ENCODE measurements around the gene AMN. TPM values are rescaled to one million over a fixed set of nuclear protein-coding genes. Genes with fewer than 3 reads are reported as not detected.

Gene AMN
- total RNA-seq, 5 donors from 2014 or later (not counting 1 experiment from before 2014, with no cell fraction given) = 5.2 to 15.0 (median 8.4) TPM

DNA sequence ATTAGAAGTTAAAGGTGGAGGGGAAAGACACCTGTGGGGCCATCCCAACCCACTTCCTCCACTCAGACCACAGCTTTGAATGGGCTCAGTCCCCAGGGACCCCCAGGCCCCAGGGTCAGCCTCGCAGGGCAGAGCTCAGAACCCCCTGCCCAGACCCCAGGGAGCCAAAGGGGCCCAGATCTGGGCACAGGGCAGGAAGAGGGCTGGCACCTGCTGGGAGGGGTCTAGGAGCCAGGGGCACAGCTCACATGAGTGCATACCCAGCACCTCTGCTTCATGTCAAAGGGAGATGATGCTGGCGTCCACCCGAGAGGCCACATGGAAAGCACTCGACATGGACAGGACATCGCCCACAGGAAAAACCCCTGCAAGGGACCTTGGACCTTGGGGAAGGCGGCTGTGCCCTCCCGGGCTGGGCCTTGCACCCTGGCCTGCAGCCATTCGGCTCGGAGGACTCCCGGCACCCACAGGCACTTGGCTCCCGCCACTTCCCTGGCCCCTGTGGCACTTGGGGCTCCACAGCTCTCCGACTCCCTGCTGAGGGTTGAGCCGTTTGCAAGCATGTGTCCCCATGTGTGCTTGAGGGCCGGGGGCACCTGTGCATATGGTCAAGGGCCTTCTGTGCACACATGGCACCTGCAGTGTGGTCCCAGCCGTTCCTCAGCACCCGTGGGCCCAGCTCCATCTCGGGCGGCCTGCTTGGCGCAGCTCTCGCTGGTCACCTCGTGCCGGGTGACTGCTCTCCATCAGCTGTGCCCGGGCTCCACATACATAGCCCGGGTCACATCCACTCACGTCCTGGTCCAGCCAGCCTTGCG, 7.8 kb upstream of the AMN start:
- POLR2A ChIA-PET = no interaction called here
- 93% methylated on average over 26 of the region's 26 CpGs for WGBS (ENCODE audit: insufficient coverage)
- H3K27ac Mint-ChIP-seq = no peak overlapping the region

DNA sequence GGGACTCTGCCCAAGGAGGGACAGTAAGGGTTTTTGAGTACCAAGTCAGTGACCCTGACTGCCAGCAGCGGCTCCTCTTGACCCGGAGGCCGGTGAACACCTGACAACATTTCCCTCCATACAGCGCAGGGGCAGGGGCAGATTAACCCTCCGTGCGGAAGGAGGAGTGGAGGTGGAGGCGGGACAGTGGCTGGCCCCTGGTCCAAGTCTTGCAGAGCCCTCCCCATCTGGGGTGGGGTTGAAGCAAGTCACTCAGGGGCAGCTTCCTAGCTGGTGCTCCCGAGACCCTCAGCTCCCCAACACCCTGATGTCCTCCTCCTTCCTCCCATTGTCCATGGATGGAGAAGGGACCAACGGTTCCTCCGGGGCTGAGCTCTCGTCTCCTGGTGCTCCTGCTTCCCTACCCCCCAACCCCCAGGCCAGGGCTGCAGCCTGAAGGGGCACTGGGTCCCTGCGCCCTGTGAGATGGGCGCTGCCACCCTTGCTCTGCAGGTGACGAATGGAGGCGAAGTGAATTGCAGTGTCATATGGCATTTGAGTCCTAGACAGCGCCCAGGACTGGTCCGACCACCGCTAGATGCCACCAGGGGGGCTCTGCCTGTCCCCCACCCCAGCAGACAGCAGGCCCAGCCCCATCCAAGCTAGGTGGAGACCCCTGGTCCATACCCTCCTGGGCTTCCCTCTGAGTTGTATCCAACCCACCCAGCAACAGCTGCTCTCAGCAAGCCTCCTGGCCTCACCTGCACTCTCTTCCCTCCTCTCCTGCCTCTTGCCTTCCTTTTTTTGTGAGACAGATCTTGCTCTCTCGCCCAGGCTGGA, 7.0 kb upstream of the AMN start:
- H3K4me1 Mint-ChIP-seq = peaks cover 0 to 5% (median 0%) of the 10 kb centered on the region in 3 donors
- WGBS (ENCODE audit: insufficient coverage) = 93% methylated on average over 5 of the region's 19 CpGs
- peaks cover 6% of the 10 kb centered on the region for H3K36me3 Mint-ChIP-seq
- no peak for ATAC-seq (replicated peaks in 1 of 4)
- Histone ChIP-seq H3K4me3 (ENCODE audit: control insufficient read depth in 1 of 2, extremely low read depth in 1 of 2, low read length in 1 of 2) (no peak overlapping the region), H3K36me3 (ENCODE audit: control insufficient read depth in 2 of 2, extremely low read depth in 1 of 2, insufficient read depth in 1 of 2, low read length in 1 of 2) (peaks cover 5 to 8% of the 10 kb centered on the region in 2 donors), H3K27me3 (replicated peaks in 1 of 2; ENCODE audit: control insufficient read depth in 2 of 2, extremely low read depth in 1 of 2, insufficient read depth in 2 of 2, low read length in 1 of 2) (no peaks in the 10 kb centered on the region), H3K4me1 (ENCODE audit: control insufficient read depth in 1 of 2, extremely low read depth in 1 of 2, insufficient read depth in 2 of 2, low read length in 2 of 2) (peaks cover 0 to 11% of the 10 kb centered on the region in 2 experiments), H3K27ac (ENCODE audit: low read length) (no peak overlapping the region), H3K9me3 (no peaks in the 10 kb centered on the region)
- H3K27me3 Mint-ChIP-seq = no peaks in the 10 kb centered on the region
- ChIA-PET POLR2A (no interaction called here), CTCF (no interaction called here)
- H3K4me3 Mint-ChIP-seq = no peak overlapping the region
- H3K9me3 Mint-ChIP-seq = no peaks in the 10 kb centered on the region
- H3K27ac Mint-ChIP-seq = peak overlapping the region; percentile 21 to 52
- no peak for DNase-seq

More for the DNA sequence above, 7.8 kb upstream of the AMN start:
- H3K27me3 Mint-ChIP-seq = no peaks in the 10 kb centered on the region
- H3K36me3 Mint-ChIP-seq = peaks cover 6% of the 10 kb centered on the region
- no peak for DNase-seq
- ATAC-seq (replicated peaks in 1 of 4) = no peak
- H3K4me3 ChIP-seq (ENCODE audit: control insufficient read depth in 1 of 2, extremely low read depth in 1 of 2, low read length in 1 of 2) = no peak overlapping the region
- H3K9me3 Mint-ChIP-seq = no peaks in the 10 kb centered on the region
- no peaks in the 10 kb centered on the region for H3K9me3 ChIP-seq
- H3K36me3 ChIP-seq (ENCODE audit: control insufficient read depth in 2 of 2, extremely low read depth in 1 of 2, insufficient read depth in 1 of 2, low read length in 1 of 2) = peaks cover 5 to 10% of the 10 kb centered on the region in 2 donors
- CTCF ChIA-PET = interaction anchor here in 1 of 2 donors (0.5 kb wide), 1 partner anchor 362 kb away, joined by 4 read pairs; no protein-coding TSS in a partner anchor
- no peaks in the 10 kb centered on the region for H3K27me3 ChIP-seq (replicated peaks in 1 of 2; ENCODE audit: control insufficient read depth in 2 of 2, extremely low read depth in 1 of 2, insufficient read depth in 2 of 2, low read length in 1 of 2)
- H3K4me1 Mint-ChIP-seq = peaks cover 0 to 5% (median 0%) of the 10 kb centered on the region in 3 donors
- H3K4me1 ChIP-seq (ENCODE audit: control insufficient read depth in 1 of 2, extremely low read depth in 1 of 2, insufficient read depth in 2 of 2, low read length in 2 of 2) = peaks cover 0 to 11% of the 10 kb centered on the region in 2 experiments
- no peak overlapping the region for H3K4me3 Mint-ChIP-seq
- no peak overlapping the region for H3K27ac ChIP-seq (ENCODE audit: low read length)

DNA sequence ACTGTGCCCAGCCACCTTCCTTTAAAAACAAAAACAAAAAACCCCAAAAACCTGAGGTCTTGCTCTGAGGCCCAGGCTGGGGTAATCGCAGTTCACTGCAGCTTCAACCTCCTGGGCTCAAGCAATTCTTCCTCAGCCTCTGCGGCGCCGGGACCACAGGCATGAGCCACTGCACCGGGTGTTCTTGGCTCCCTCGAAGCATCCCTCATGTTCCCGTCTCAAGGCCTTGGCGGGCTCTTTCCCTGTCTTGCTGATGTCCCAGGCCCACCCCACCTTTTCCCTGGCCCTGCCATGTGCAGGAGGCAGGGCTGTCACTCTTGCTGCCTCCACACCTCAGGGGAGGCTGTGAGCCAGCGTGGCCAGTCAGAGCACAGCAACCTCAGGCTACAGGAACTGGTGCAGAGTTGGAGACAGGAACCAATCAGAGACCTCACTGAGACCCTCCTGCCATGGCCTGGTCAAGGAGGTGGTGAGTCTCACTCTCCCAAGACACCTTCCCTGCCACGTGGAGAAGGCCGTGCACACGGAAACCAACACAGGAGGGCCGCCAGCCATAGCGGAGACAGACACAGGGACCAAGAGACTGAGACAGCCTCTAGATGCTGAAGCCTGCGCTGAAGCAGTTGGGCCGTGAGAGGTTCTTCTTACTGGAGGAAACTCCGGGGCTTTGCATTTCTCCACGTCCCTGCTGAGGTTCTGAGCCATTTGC, 6.0 kb upstream of the AMN start:
- 82% methylated on average over 17 of the region's 18 CpGs for whole genome bisulfite sequencing (ENCODE audit: insufficient coverage)
- Mint-ChIP-seq H3K4me1 (peaks cover 0 to 5% (median 0%) of the 10 kb centered on the region in 3 donors), H3K36me3 (no peaks in the 10 kb centered on the region), H3K27ac (no peak overlapping the region), H3K27me3 (no peaks in the 10 kb centered on the region), H3K9me3 (no peaks in the 10 kb centered on the region), H3K4me3 (no peak overlapping the region)
- Histone ChIP-seq H3K9me3 (no peaks in the 10 kb centered on the region), H3K4me3 (ENCODE audit: control insufficient read depth in 1 of 2, extremely low read depth in 1 of 2, low read length in 1 of 2) (no peak overlapping the region), H3K27me3 (replicated peaks in 1 of 2; ENCODE audit: control insufficient read depth in 2 of 2, extremely low read depth in 1 of 2, insufficient read depth in 2 of 2, low read length in 1 of 2) (no peaks in the 10 kb centered on the region), H3K4me1 (ENCODE audit: control insufficient read depth in 1 of 2, extremely low read depth in 1 of 2, insufficient read depth in 2 of 2, low read length in 2 of 2) (peaks cover 0 to 11% of the 10 kb centered on the region in 2 experiments), H3K27ac (ENCODE audit: low read length) (no peak overlapping the region), H3K36me3 (ENCODE audit: control insufficient read depth in 2 of 2, extremely low read depth in 1 of 2, insufficient read depth in 1 of 2, low read length in 1 of 2) (peaks cover 1 to 8% of the 10 kb centered on the region in 2 donors)
- DNase-seq (no peak), ATAC-seq (replicated peaks in 1 of 4) (no peak)
- ChIA-PET POLR2A (no interaction called here), CTCF (interaction anchor here in 1 of 2 donors (1.7 kb wide), 1 partner anchor 222 kb away, joined by 8 read pairs; no protein-coding TSS in a partner anchor)

GRCh38 chr14:102917056-102917385, 5.4 kb upstream of the AMN start:
- ATAC-seq (replicated peaks in 1 of 4) (no peak), DNase-seq (no peak)
- Histone ChIP-seq H3K27ac (ENCODE audit: low read length) (no peak overlapping the region), H3K4me3 (ENCODE audit: control insufficient read depth in 1 of 2, extremely low read depth in 1 of 2, low read length in 1 of 2) (no peak overlapping the region), H3K36me3 (ENCODE audit: control insufficient read depth in 2 of 2, extremely low read depth in 1 of 2, insufficient read depth in 1 of 2, low read length in 1 of 2) (peaks cover 0 to 5% of the 10 kb centered on the region in 2 donors), H3K9me3 (no peaks in the 10 kb centered on the region), H3K27me3 (replicated peaks in 1 of 2; ENCODE audit: control insufficient read depth in 2 of 2, extremely low read depth in 1 of 2, insufficient read depth in 2 of 2, low read length in 1 of 2) (no peaks in the 10 kb centered on the region), H3K4me1 (ENCODE audit: control insufficient read depth in 1 of 2, extremely low read depth in 1 of 2, insufficient read depth in 2 of 2, low read length in 2 of 2) (peaks cover 0 to 11% of the 10 kb centered on the region in 2 experiments)
- Mint-ChIP-seq H3K4me3 (no peak overlapping the region), H3K36me3 (no peaks in the 10 kb centered on the region), H3K4me1 (peaks cover 0 to 5% (median 0%) of the 10 kb centered on the region in 3 donors), H3K27ac (peak overlapping the region in 1 of 2 donors; percentile 63), H3K9me3 (no peaks in the 10 kb centered on the region), H3K27me3 (no peaks in the 10 kb centered on the region)
- ChIA-PET CTCF (interaction anchor here in 1 of 2 donors (1.7 kb wide), 1 partner anchor 223 kb away, joined by 8 read pairs; no protein-coding TSS in a partner anchor), POLR2A (no interaction called here)
- 91% methylated on average over 6 of the region's 6 CpGs for WGBS (ENCODE audit: insufficient coverage)

DNA sequence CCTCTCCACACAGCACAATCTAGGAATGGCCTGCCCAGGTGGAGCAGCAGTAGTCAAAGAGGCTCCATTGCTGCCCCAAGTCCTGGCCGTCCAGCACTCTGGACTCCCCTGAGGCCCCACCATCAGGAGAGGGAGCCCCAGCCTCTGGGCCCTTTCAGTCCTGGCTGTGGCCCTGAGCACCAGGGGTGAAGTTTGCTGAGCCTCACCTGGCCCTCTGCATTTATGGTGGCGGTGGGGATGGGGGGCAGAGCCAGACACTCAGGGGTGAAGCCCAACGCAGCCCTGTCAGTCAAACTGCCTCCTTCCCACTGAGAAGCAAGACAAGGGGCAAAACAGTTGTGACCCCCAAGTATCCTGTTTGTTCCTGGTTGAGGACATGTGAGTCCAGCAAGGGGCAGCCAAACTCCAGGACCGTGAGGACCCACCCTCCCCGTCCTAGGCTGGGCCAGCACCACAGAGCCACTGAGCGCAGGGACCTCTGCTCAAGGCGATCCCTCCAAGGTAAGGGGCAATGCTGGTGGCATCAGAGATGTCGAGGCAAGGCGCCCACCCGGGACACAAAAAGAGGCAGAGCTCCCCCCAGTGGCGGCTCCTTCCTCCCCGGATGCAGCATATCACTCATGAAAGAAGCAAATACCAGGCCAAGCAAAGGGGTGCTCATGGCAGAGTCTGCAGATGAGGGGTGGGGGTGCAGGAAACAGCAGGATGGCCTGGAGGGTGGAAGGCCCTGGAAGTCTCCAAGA, 4.8 kb upstream of the AMN start:
- Mint-ChIP-seq H3K9me3 (no peaks in the 10 kb centered on the region), H3K4me3 (no peak overlapping the region), H3K27me3 (no peaks in the 10 kb centered on the region), H3K4me1 (peaks cover 0 to 5% (median 0%) of the 10 kb centered on the region in 3 donors), H3K36me3 (no peaks in the 10 kb centered on the region), H3K27ac (peak overlapping the region in 1 of 2 donors; percentile 63)
- 68% methylated on average over 6 of the region's 12 CpGs for WGBS (ENCODE audit: insufficient coverage)
- peak in 33 of 35 experiments; percentile 22 to 70 (median 55) for DNase-seq
- H3K4me3 ChIP-seq (ENCODE audit: control insufficient read depth in 1 of 2, extremely low read depth in 1 of 2, low read length in 1 of 2) = no peak overlapping the region
- peaks cover 0 to 5% of the 10 kb centered on the region in 2 donors for H3K36me3 ChIP-seq (ENCODE audit: control insufficient read depth in 2 of 2, extremely low read depth in 1 of 2, insufficient read depth in 1 of 2, low read length in 1 of 2)
- CTCF ChIA-PET = interaction anchor here in 1 of 2 donors (1.7 kb wide), 1 partner anchor 223 kb away, joined by 8 read pairs; no protein-coding TSS in a partner anchor
- peak; percentile 22 to 59 (median 45) for ATAC-seq (replicated peaks in 1 of 4)
- peaks cover 2 to 5% of the 10 kb centered on the region in 2 experiments for H3K27me3 ChIP-seq (replicated peaks in 1 of 2; ENCODE audit: control insufficient read depth in 2 of 2, extremely low read depth in 1 of 2, insufficient read depth in 2 of 2, low read length in 1 of 2)
- H3K27ac ChIP-seq (ENCODE audit: low read length) = peak overlapping the region; percentile 18
- POLR2A ChIA-PET = no interaction called here
- no peaks in the 10 kb centered on the region for H3K9me3 ChIP-seq
- H3K4me1 ChIP-seq (ENCODE audit: control insufficient read depth in 1 of 2, extremely low read depth in 1 of 2, insufficient read depth in 2 of 2, low read length in 2 of 2) = peaks cover 0 to 13% of the 10 kb centered on the region in 2 experiments

Data from T-cell (primary cell).